22Rv1 (cell line): ENCODE data around the gene HOXD11.

Source experiments
- CTCF ChIP-seq: fragments of 450-650 bp; IDR thresholded peaks from 2 replicates; pipeline ENCODE4 v1.5.1; 2017; ENCODE audit warnings: mild to moderate bottlenecking
- ZFX ChIP-seq: fragments of 450-650 bp; IDR thresholded peaks from 2 replicates; pipeline ENCODE4 v1.6.1; 2017; ENCODE audit warnings: antibody characterized with exemption, borderline replicate concordance

- TF ChIP-seq CTCF (no peak), ZFX (no peak)
Measured at GRCh38 chr2:176151442-176152287, 44.6 kb downstream of the HOXD11 start, which contains the start of gene HOXD4.
